ENCODE results near the gene STAB1.

DNA sequence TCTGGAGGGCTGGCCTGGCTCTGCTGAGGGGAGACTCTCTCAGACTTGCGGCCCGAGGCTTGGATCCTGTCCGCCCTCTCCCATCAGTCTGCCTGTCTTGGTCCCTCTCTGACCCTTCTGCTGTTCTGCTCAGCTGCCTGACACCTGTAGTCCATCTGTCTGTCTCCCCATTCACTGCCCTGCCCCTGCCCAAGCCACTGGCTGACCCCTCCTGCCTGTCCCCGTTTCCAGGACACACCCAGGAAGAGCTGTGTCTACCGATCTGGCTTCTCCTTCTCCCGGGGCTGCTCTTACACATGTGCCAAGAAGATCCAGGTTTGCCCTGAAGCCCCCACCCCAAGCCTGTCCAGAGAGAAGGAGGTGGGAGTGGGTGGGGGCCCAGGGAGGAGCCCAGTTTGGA lies 20.1 kb downstream of the STAB1 start:
- TF ChIP-seq POLR2A (IDR thresholded peaks at IDR 0.05; ENCODE audit: low read length) (no peak), GATA1 (IDR thresholded peaks at IDR 0.05; ENCODE audit: low read depth, low read length) (no peak)

All from erythroblast (primary cell).